HCT116 (cell line): ENCODE results near the gene S100A3. TPM values are rescaled to one million over a fixed set of nuclear protein-coding genes. Genes with fewer than 3 reads are reported as not detected.

Experiments
- ATAC-seq: fragments of 200-7000 bp; cut with Tn5 transposase; 2 replicates; pipeline ENCODE4 v1.9.1; 2020; ENCODE audit warnings: mild to moderate bottlenecking, moderate library complexity
- BruUV-seq: library from RNA; stranded (reverse); fragments of 400-500 nt; replicated peaks from 2 replicates; lab custom pipeline; 2021; lab: Mats Ljungman, UMichigan
- CTCF ChIA-PET: fragments of 300-600 bp; sonication (Branson Sonifier 250); formaldehyde crosslinking; loops from one replicate; lab custom pipeline; 2021; ENCODE audit warnings: antibody characterized with exemption; lab: Charles Lee
- POLR2A ChIA-PET: fragments of 300-600, 350-600 bp; sonication (Branson Sonifier 250); formaldehyde crosslinking; loops from one replicate; lab custom pipeline; 2021; ENCODE audit warnings: antibody characterized with exemption; lab: Charles Lee
- RAD21 ChIA-PET, 2 experiments: fragments of 300-600 bp; sonication (Branson Sonifier 250); formaldehyde crosslinking; loops; one replicate each; lab custom pipeline; 2023; ENCODE audit warnings: low total read pairs in 2 of 2; ENCODE audit not compliant: uncharacterized antibody in 2 of 2, unreplicated experiment in 2 of 2, low non-redundant PET in 1 of 2; lab: Charles Lee
- DNase-seq: peaks from one replicate; pipeline ENCODE4 v3.0.0-alpha.2; 2010; ENCODE audit warnings: low read depth, low spot score
- H2AFZ ChIP-seq: fragments of 200-600 bp; shearing (Covaris generic), sonication (generic); 2 replicates; pipeline ENCODE4 v1.6.1; 2017; ENCODE audit warnings: low read depth, mixed run types, mixed read lengths, antibody characterized with exemption, low read length; ENCODE audit not compliant: poor library complexity, severe bottlenecking
- H3K27ac ChIP-seq: 2 replicates; pipeline ENCODE4 v1.5.1; 2012; ENCODE audit warnings: low read depth, low read length
- H3K27me3 ChIP-seq: fragments of 200-600 bp; sonication (generic); 2 replicates; pipeline ENCODE4 v1.6.1; 2016; ENCODE audit warnings: mixed run types, low read length, mixed read lengths; ENCODE audit not compliant: insufficient read depth
- H3K36me3 ChIP-seq, 2 experiments: fragments of 200-500 bp in 1 of 2; fragments of 200-600 bp in 1 of 2; sonication (Bioruptor generic) in 1 of 2; sonication (generic) in 1 of 2; 2 replicates each; pipeline versions ENCODE4 v1.5.1 to v1.6.1; 2014 to 2016; ENCODE audit warnings: low read length in 2 of 2, inconsistent platforms in 1 of 2, mixed read lengths in 1 of 2, mixed run types in 1 of 2; ENCODE audit not compliant: insufficient read depth in 2 of 2, control insufficient read depth in 1 of 2
- H3K4me1 ChIP-seq, 2 experiments: fragments of 200-600 bp in 1 of 2; sonication (generic) in 1 of 2; 2 replicates each; pipeline versions ENCODE4 v1.5.1 to v1.6.1; 2012 to 2017; ENCODE audit warnings: low read length in 2 of 2, inconsistent platforms in 1 of 2, mild to moderate bottlenecking in 1 of 2, mixed read lengths in 1 of 2, mixed run types in 1 of 2, moderate library complexity in 1 of 2; ENCODE audit not compliant: insufficient read depth in 2 of 2, control insufficient read depth in 1 of 2
- H3K4me2 ChIP-seq: fragments of 200-600 bp; sonication (generic); 2 replicates; pipeline ENCODE4 v1.6.1; 2017; ENCODE audit warnings: mixed run types, low read length, mixed read lengths
- H3K4me3 ChIP-seq, 2 experiments: fragments of 200-600 bp in 1 of 2; sonication (generic) in 1 of 2; replicated peaks in 1 of 2; 2 replicates each; pipeline ENCODE4 v1.5.1; 2011 to 2016; ENCODE audit warnings: low read length in 2 of 2, control low read depth in 1 of 2, low read depth in 1 of 2, mild to moderate bottlenecking in 1 of 2, mixed read lengths in 1 of 2, mixed run types in 1 of 2
- H3K79me2 ChIP-seq: fragments of 200-600 bp; sonication (generic); 2 replicates; pipeline ENCODE4 v1.6.1; 2017; ENCODE audit warnings: mild to moderate bottlenecking, mixed run types, low read length, moderate library complexity, mixed read lengths; ENCODE audit not compliant: insufficient read depth
- H3K9ac ChIP-seq: fragments of 200-600 bp; sonication (generic); 2 replicates; pipeline ENCODE4 v1.6.1; 2016; ENCODE audit warnings: low read length, mixed read lengths
- H3K9me2 ChIP-seq: fragments of 200-600 bp; sonication (generic), shearing (Covaris generic); 2 replicates; pipeline ENCODE4 v1.6.1; 2017; ENCODE audit warnings: mixed run types, mild to moderate bottlenecking, moderate library complexity; ENCODE audit not compliant: insufficient read depth
- H3K9me3 ChIP-seq, 2 experiments: fragments of 200-500 bp in 1 of 2; fragments of 200-600 bp in 1 of 2; sonication (Bioruptor generic) in 1 of 2; sonication (generic) in 1 of 2; 2 replicates each; pipeline ENCODE4 v1.6.1; 2014 to 2017; ENCODE audit warnings: low read length in 2 of 2, mixed read lengths in 2 of 2, inconsistent platforms in 1 of 2, low read depth in 1 of 2, mild to moderate bottlenecking in 1 of 2, mixed run types in 1 of 2, moderate library complexity in 1 of 2; ENCODE audit not compliant: control insufficient read depth in 1 of 2, insufficient read depth in 1 of 2
- H4K20me1 ChIP-seq: fragments of 200-600 bp; sonication (generic), shearing (Covaris generic); 2 replicates; pipeline ENCODE4 v1.6.1; 2017; ENCODE audit warnings: mixed run types, mild to moderate bottlenecking, moderate library complexity; ENCODE audit not compliant: insufficient read depth
- ATF3 ChIP-seq: IDR thresholded peaks from 2 replicates; pipeline ENCODE4 v1.6.1; 2012
- CEBPB ChIP-seq: IDR thresholded peaks from 2 replicates; pipeline ENCODE4 v1.6.1; 2012; ENCODE audit warnings: low read depth
- CTCF ChIP-seq, 3 experiments: fragments of 200-600 bp in 1 of 3; sonication (generic) in 1 of 3; IDR thresholded peaks in 2 of 3; conservative IDR thresholded peaks in 1 of 3; 2 replicates each; pipeline ENCODE4 v1.5.1; 2012 to 2017; ENCODE audit warnings: low read depth in 2 of 3, low read length in 2 of 3, antibody characterized with exemption in 1 of 3, borderline replicate concordance in 1 of 3, control low read depth in 1 of 3, mild to moderate bottlenecking in 1 of 3, mixed read lengths in 1 of 3, mixed run types in 1 of 3, moderate library complexity in 1 of 3; ENCODE audit not compliant: insufficient read depth in 1 of 3
- EGR1 ChIP-seq: IDR thresholded peaks from 2 replicates; pipeline ENCODE4 v1.6.1; 2012; ENCODE audit warnings: low read depth
- ELF1 ChIP-seq: IDR thresholded peaks from 2 replicates; pipeline ENCODE4 v1.6.1; 2012; ENCODE audit warnings: low read depth, borderline replicate concordance
- EZH2 ChIP-seq: fragments of 200-600 bp; sonication (generic); IDR thresholded peaks from 2 replicates; pipeline ENCODE4 v1.6.1; 2017; ENCODE audit warnings: antibody characterized with exemption, mixed run types
- JUND ChIP-seq: IDR thresholded peaks from 2 replicates; pipeline ENCODE4 v1.6.1; 2012
- POLR2A ChIP-seq: IDR thresholded peaks from 2 replicates; pipeline ENCODE4 v1.7.0; 2011; ENCODE audit warnings: borderline replicate concordance; ENCODE audit not compliant: insufficient read depth, insufficient read length; ENCODE audit errors: extremely low read depth
- POLR2AphosphoS5 ChIP-seq: IDR thresholded peaks from 2 replicates; pipeline ENCODE4 v1.6.1; 2011; ENCODE audit warnings: mild to moderate bottlenecking, low read depth, low read length, moderate library complexity
- RAD21 ChIP-seq: IDR thresholded peaks from 2 replicates; pipeline ENCODE4 v1.6.1; 2012; ENCODE audit warnings: low read depth, mild to moderate bottlenecking
- REST ChIP-seq: IDR thresholded peaks from 2 replicates; pipeline ENCODE4 v1.6.1; 2012; ENCODE audit warnings: low read depth
- SP1 ChIP-seq: IDR thresholded peaks from 2 replicates; pipeline ENCODE4 v1.6.1; 2012; ENCODE audit warnings: low read depth
- ZBTB33 ChIP-seq: IDR thresholded peaks from 2 replicates; pipeline ENCODE4 v1.6.1; 2011; ENCODE audit warnings: mild to moderate bottlenecking, low read length, moderate library complexity; ENCODE audit not compliant: insufficient replicate concordance; ENCODE audit errors: extremely low read depth
- ZFX ChIP-seq: fragments of 450-650 bp; IDR thresholded peaks from 2 replicates; pipeline ENCODE4 v1.6.1; 2017
- ZNF274 ChIP-seq: fragments of 200-500 bp; sonication (Bioruptor generic); IDR thresholded peaks from 2 replicates; pipeline ENCODE4 v1.6.1; 2014; ENCODE audit warnings: mild to moderate bottlenecking, low read depth, low read length, inconsistent platforms
- intact Hi-C: fragments of 100-400 bp; cut with micrococcal nuclease; formaldehyde crosslinking; loops from 2 replicates; pipeline ENCODE4 v1.10.0; 2022
- total RNA-seq: library from RNA; stranded (reverse); gene quantifications from one replicate; pipeline ENCODE4 v1.2.1, GENCODE V29; 2021; ENCODE audit not compliant: unreplicated experiment

The S100A3 gene
- total RNA-seq, 1 experiment from 2014 or later: 4.2 TPM

- Histone ChIP-seq H3K79me2 (no peaks in the 10 kb centered on the region), H3K4me1 (peaks cover 29 to 43% of the 10 kb centered on the region in 2 experiments), H3K9me3 (no peaks in the 10 kb centered on the region), H3K27ac (no peak overlapping the region), H2AFZ (no peak overlapping the region), H3K36me3 (no peaks in the 10 kb centered on the region), H3K4me2 (no peak overlapping the region), H3K9me2 (no peaks in the 10 kb centered on the region), H3K4me3 (no peak overlapping the region), H3K9ac (no peak overlapping the region), H4K20me1 (no peaks in the 10 kb centered on the region), H3K27me3 (no peaks in the 10 kb centered on the region)
- intact Hi-C loops: no loop called here
- ChIA-PET RAD21 (no interaction called here), CTCF (interaction anchor here (2.7 kb wide), 1 partner anchor 13 kb away, joined by 20 read pairs; no protein-coding TSS in a partner anchor), POLR2A (interaction anchor here (2.3 to 4.8 kb wide), 2 partner anchors 14 to 47 kb away, joined by 5 to 51 read pairs; partner anchors contain the start of gene S100A6)
- no peak for ATAC-seq
- no TSS peak for BruUV-seq
- DNase-seq: no peak
- TF ChIP-seq SP1 (no peak), ZFX (no peak), POLR2A (no peak), ZNF274 (no peak), CTCF (IDR thresholded peaks at IDR 0.05 in 2 of 3, conservative IDR thresholded peaks at IDR 0.05 in 1 of 3; ENCODE audit: borderline replicate concordance in 1 of 3, insufficient read depth in 1 of 3, low read depth in 2 of 3, low read length in 2 of 3) (no peak), ZBTB33 (no peak), EZH2 (no peak), JUND (no peak), EGR1 (no peak), REST (no peak), ATF3 (no peak), RAD21 (no peak), CEBPB (no peak), ELF1 (no peak), POLR2AphosphoS5 (no peak)
Measured at GRCh38 chr1:153519242-153519641, 29.8 kb downstream of the S100A3 start.
